HG03103 (cell line): Measurements from ENCODE around the gene LENG9.

Source experiments
- ATAC-seq: cut with Tn5 transposase; IDR thresholded peaks from one replicate; pipeline ENCODE4 v1.9.1; 2021; ENCODE audit warnings: low read depth; ENCODE audit not compliant: unreplicated experiment

Gene LENG9

DNA sequence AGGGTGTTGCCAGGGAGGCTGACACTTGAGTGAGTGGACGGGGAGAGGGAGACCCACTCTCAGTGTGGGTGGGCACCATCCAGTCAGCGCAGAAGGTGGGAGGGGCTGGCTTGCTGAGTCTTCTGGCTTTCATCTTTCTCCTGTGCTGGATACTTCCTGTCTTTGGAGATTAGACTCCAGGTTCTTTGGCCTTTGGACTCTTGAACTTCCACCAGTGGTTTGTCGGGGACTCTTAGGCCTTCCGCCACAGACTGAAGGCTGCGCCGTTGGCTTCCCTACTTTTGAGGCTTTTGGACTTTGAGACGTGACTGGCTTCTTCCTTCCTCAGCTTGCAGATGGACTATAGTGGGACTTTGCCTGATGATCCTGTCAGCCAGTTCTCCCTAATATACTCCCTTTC lies 18.8 kb downstream of the LENG9 start:
- no peak for ATAC-seq

DNA sequence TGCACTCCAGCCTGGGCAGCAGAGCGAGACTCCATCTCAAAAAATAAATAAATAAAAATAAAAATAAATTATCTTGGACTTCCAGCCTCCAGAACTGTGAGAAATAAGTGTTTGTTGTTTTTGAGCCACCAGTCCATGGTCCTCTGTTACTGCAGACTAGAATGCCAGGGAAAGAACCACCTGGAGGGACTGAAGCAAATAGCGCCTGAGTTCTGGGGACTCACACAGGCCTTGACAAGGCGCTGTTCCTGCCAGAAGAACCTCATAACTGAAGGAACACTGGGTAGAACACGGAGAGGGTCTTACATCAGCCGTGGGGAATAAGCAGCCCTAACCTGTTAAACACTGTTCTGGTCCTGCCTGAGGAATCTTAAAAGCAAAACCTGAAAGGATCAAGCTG lies 22.9 kb downstream of the LENG9 start:
- no peak for ATAC-seq

GRCh38 chr19:54439174-54439851 lies 24.3 kb downstream of the LENG9 start:
- no peak for ATAC-seq

GRCh38 chr19:54436628-54437252 lies 26.8 kb downstream of the LENG9 start:
- ATAC-seq, result no peak

DNA sequence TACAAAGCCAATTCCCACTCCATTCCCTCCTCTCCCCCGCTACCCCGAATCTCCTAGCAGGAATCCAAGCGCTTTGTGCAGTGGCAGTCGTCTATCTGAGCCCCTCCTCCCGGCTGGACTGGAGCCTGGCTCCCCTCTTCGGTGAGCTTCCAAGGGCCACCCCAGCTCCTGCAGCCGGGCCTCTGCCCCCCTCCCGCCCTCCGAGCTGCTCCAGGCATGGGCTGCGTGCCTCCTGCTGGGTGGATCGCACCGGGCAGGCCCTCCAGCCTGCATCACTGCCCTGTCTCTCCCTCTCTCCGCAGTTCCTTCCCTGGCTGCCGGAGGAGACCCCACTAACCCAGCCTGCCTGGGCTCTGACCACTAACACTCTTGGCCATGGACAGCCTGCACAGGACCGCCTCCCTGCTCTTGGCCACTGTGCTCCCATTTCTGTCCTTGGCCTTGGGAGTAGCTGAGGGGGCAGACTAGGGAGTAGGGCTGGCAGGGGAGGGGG lies 27.5 kb downstream of the LENG9 start:
- ATAC-seq, result no peak

DNA sequence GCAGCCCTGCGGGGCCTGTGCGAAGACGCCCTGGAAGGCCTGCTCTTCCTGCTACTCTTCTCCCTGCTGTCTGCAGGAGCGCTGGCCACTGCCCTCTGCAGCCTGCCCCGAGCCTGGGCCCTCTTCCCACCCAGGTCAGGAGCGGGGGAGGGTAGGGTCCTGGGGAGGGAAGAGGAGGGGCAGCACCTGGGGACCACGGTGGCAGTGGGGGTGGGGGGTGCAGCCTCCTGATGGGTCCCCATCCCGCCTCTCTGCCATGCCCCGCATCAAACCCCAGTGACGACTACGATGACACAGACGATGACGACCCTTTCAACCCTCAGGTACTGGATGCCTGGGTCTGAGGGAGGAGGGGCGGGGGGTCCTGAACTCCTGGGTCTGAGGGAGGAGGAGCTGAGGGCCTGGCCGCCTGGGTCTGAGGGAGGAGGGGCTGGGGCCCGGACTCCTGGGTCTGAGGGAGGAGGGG lies 28.0 kb downstream of the LENG9 start:
- no peak for ATAC-seq

DNA sequence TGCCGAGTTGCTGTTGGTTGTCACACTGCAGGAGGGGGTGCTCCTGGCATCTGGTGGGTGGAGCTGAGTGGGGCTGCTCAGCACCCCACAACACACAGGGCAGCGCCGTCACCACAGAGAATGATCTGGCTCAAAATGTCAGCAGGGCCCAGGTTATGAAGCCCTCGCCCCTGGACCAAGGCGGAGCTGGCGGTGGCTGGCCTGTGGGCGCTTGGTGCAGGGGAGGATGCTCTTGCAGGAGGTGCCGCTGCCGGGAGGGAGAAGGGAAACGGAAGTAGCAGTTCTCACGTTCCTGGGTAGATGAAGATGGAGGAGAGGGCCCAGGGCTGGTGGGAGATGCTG lies 28.7 kb downstream of the LENG9 start:
- no peak for ATAC-seq

- no peak for ATAC-seq
Observed at GRCh38 chr19:54434112-54434872, 29.3 kb downstream of the LENG9 start.

DNA sequence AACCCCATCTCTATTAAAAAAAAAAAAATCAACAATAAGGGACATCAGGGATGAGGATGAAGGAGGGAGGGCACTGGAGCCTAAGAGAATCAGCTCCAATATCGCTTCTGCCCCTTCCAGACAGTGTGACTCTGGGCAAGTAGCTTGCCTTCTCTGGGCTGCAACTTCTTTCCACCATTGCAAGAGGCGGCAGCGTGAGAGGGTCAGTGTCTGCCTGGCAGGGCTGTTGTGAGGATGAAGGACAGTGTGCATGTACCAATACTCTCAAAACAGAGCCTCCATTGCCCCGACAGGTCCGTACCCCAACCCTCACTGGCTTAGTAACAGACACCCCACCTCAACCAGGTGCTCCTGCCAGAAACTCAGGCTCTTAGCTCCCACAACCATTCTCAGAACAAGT lies 29.9 kb downstream of the LENG9 start:
- no peak for ATAC-seq

- ATAC-seq, result no peak
Observed at GRCh38 chr19:54432144-54432738, 31.3 kb downstream of the LENG9 start.

GRCh38 chr19:54431255-54431838 lies 32.2 kb downstream of the LENG9 start:
- ATAC-seq, result no peak

- ATAC-seq, result no peak
Observed at GRCh38 chr19:54430306-54431254, 33.0 kb downstream of the LENG9 start.

DNA sequence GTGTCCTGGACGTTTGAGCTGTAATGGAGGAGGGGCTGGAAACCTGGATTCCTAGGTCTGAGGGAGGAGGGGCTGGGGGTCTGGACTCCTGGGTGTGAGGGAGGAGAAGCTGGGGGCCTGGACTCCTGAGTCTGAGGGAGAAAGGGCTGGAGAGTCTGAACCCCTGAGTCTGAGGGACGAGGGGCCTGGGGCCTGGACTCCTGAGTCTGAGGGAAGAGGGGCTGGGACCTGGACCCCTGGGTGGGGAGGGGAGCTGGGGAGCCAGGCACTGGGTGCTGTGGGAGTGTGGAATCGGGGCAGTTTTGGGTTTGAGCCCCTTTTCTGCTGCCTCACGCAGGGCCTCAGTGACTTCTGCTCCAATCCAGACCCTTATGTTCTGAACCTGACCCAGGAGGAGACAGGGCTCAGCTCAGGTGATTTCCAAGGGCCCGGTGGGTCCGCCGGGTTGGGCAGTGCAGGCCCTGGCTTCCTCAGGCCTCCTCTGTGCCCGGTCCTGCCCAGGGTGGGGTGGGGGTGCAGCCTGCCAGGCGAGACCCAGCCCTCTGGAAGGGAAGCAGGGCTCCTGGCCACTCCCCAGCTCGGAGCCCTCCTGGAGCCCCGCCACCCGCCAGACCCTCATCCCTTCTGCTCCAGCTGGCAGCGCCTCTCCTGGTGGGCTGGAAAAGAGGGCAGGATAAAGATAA lies 33.9 kb downstream of the LENG9 start:
- ATAC-seq, result no peak

DNA sequence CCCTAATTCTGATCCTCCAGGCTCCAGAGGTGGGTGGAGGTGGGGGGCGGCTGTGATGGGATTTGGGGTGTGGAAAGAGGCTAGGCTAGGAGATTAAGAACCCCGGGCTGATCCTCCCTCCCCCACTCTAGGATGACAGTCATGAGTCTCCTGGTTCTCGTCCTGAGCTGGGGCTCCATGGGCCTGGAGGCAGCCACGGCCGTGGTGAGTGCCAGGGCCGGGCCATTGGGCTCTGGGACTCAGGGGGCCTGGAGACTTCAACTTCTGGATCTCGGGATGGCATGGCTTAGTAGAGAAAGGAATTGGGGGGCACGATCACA lies 34.4 kb downstream of the LENG9 start:
- ATAC-seq, result no peak

DNA sequence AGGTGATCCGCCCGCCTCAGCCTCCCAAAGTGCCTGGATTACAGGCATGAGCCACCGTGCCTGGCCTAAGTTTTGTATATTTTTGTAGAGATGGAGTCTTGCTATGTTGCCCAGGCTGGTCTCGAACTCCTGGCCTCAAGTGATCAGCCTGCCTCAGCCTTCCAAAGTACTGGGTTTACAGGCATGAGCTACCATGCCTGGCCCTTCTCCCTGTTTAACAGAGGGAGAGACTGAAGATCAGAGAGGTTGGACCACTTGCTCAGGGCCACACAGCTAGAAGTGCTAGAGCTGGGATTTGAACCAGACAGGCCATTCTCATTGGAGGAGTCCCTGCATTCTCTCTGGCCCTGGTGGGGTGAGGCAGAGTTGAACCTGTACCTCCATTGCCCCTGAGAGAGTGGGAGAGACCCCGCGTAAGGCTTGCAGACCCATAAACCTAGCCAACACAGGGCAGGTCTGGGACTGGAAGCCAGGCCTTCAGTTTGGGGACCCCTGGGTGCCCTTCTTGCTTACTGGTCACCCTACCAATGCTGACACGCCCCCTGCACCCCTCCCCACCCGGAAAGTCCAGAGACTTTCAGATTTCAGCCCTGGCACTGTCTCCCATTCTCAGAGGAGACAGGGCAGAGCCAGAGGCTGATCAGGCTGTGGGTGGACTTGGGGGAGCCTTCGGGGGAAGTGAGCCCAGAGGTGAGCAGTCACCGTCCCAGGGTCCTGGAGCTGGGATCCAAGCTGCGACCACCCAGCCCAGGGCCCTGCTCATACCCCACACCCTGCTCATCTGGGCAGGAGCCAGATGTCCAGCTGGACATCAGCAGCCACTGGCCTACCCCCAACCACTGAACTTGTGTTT lies 35.0 kb downstream of the LENG9 start:
- no peak for ATAC-seq

- no peak for ATAC-seq
Observed at GRCh38 chr19:54427586-54427985, 36.0 kb downstream of the LENG9 start.

GRCh38 chr19:54426291-54426931 lies 37.2 kb downstream of the LENG9 start:
- ATAC-seq, result no peak

DNA sequence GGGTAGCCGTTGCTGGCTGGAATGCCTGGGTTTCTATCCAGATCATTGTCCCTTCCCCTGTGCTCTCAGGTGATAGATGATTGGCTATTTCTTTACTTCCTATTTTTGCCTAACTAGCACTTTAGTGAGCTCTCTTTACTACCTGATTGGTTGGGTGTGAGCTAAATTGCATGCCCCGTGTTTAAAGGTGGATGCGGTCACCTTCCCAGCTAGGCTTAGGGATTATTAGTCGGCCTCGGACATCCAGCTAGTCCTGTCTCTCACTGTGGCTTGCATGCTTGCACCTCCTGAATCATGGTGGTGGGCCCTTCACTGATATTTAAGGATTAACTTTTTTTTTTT lies 38.2 kb downstream of the LENG9 start:
- no peak for ATAC-seq
